Dendritic cell treated with granulocyte-macrophage colony-stimulating factor and Interleukin-4, amounts not matched to agents 40 ng/mL and 50 ng/mL, for 4 days (primary cell): ENCODE measurements around the gene PEMT.
"Not testable (repeated sequence)": the region's sequence is repeated elsewhere in the genome, so short reads cannot be mapped to it uniquely, and the experiment has no call there.

Source experiments
- H3K27ac Mint-ChIP-seq: one replicate; pipeline ENCODE4 v1.8.0; 2022; ENCODE audit warnings: mild to moderate bottlenecking, mixed read lengths
- H3K27me3 Mint-ChIP-seq: one replicate; pipeline ENCODE4 v1.8.0; 2022; ENCODE audit warnings: mild to moderate bottlenecking, mixed read lengths
- H3K36me3 Mint-ChIP-seq: one replicate; pipeline ENCODE4 v1.8.0; 2022; ENCODE audit warnings: low read depth, mixed read lengths
- H3K4me1 Mint-ChIP-seq: one replicate; pipeline ENCODE4 v1.8.0; 2022; ENCODE audit warnings: low read depth, mixed read lengths
- H3K4me3 Mint-ChIP-seq: one replicate; pipeline ENCODE4 v1.8.0; 2022; ENCODE audit warnings: mild to moderate bottlenecking, moderate library complexity, mixed read lengths
- H3K9me3 Mint-ChIP-seq: one replicate; pipeline ENCODE4 v1.8.0; 2022; ENCODE audit warnings: mixed read lengths
- intact Hi-C: fragments of 100-400 bp; cut with micrococcal nuclease; formaldehyde crosslinking; loops from one replicate; pipeline ENCODE4 v1.15.0; 2022

PEMT gene

GRCh38 chr17:17472333-17472920 is 119.1 kb downstream of the PEMT start:
- Mint-ChIP-seq H3K27me3 (peaks cover 11% of the 10 kb centered on the region), H3K27ac (no peak overlapping the region), H3K36me3 (peaks cover 5% of the 10 kb centered on the region), H3K4me3 (no peak overlapping the region), H3K4me1 (no peaks in the 10 kb centered on the region), H3K9me3 (no peaks in the 10 kb centered on the region)
- intact Hi-C loops: no loop called here

- Mint-ChIP-seq H3K27ac (no peak overlapping the region), H3K9me3 (no peaks in the 10 kb centered on the region), H3K4me1 (no peaks in the 10 kb centered on the region), H3K4me3 (no peak overlapping the region), H3K36me3 (no peaks in the 10 kb centered on the region), H3K27me3 (peaks cover 21% of the 10 kb centered on the region)
- intact Hi-C loops: no loop called here
Observed at GRCh38 chr17:17469996-17470395, 121.5 kb downstream of the PEMT start.

GRCh38 chr17:17469358-17469757 is 122.2 kb downstream of the PEMT start:
- Mint-ChIP-seq H3K27me3 (peaks cover 21% of the 10 kb centered on the region), H3K4me3 (no peak overlapping the region), H3K9me3 (no peaks in the 10 kb centered on the region), H3K27ac (no peak overlapping the region), H3K36me3 (no peaks in the 10 kb centered on the region), H3K4me1 (no peaks in the 10 kb centered on the region)
- intact Hi-C loops: no loop called here

- no peak overlapping the region for H3K27ac Mint-ChIP-seq
- H3K27me3 Mint-ChIP-seq: peaks cover 19% of the 10 kb centered on the region
- no peak overlapping the region for H3K4me3 Mint-ChIP-seq
- H3K36me3 Mint-ChIP-seq: no peaks in the 10 kb centered on the region
- no peaks in the 10 kb centered on the region for H3K9me3 Mint-ChIP-seq
- intact Hi-C loops: no loop called here
- H3K4me1 Mint-ChIP-seq: no peaks in the 10 kb centered on the region
Observed at GRCh38 chr17:17468217-17469010, 123.1 kb downstream of the PEMT start.

- Mint-ChIP-seq H3K27me3 (peaks cover 19% of the 10 kb centered on the region), H3K4me3 (no peak overlapping the region)
- intact Hi-C loops: no loop called here
Observed at GRCh38 chr17:17467720-17468119, 123.8 kb downstream of the PEMT start.

GRCh38 chr17:17467016-17467415 is 124.5 kb downstream of the PEMT start:
- peaks cover 18% of the 10 kb centered on the region for H3K27me3 Mint-ChIP-seq
- H3K9me3 Mint-ChIP-seq: no peaks in the 10 kb centered on the region
- H3K4me3 Mint-ChIP-seq: no peak overlapping the region
- intact Hi-C loops: no loop called here
- no peak overlapping the region for H3K27ac Mint-ChIP-seq
- no peaks in the 10 kb centered on the region for H3K36me3 Mint-ChIP-seq
- H3K4me1 Mint-ChIP-seq: no peaks in the 10 kb centered on the region

More at GRCh38 chr17:17467720-17468119, 123.8 kb downstream of the PEMT start:
- H3K4me1 Mint-ChIP-seq: no peaks in the 10 kb centered on the region
- H3K27ac Mint-ChIP-seq: no peak overlapping the region
- H3K9me3 Mint-ChIP-seq: no peaks in the 10 kb centered on the region
- no peaks in the 10 kb centered on the region for H3K36me3 Mint-ChIP-seq

DNA sequence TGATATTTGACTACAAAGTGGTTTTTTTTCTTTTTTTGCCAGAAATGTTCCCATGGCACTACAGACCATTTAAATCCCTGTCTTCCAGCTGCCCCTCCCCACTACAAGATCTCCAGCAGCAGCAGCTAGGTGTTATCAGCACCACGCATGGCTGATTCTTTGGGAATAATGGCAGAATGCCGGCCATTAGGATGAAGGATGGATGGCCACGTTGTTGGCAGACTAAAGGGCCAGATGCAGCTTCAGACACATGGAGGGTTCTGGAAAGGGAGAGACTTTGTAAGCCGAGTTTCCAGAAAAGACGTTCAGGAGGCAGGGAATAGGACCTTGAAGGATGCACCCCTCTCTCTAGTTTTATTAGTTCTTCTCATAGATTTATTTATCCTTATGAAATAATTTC is 125.0 kb downstream of the PEMT start:
- Mint-ChIP-seq H3K27me3 (peaks cover 16% of the 10 kb centered on the region), H3K36me3 (no peaks in the 10 kb centered on the region), H3K27ac (no peak overlapping the region), H3K4me1 (no peaks in the 10 kb centered on the region), H3K9me3 (no peaks in the 10 kb centered on the region), H3K4me3 (no peak overlapping the region)
- intact Hi-C loops: no loop called here

GRCh38 chr17:17465878-17466277 is 125.6 kb downstream of the PEMT start:
- H3K36me3 Mint-ChIP-seq, intact Hi-C loops, H3K27ac Mint-ChIP-seq, H3K9me3 Mint-ChIP-seq, H3K4me1 Mint-ChIP-seq, H3K4me3 Mint-ChIP-seq: not testable (repeated sequence)
- H3K27me3 Mint-ChIP-seq: peaks cover 13% of the 10 kb centered on the region

- Mint-ChIP-seq H3K27ac (no peak overlapping the region), H3K27me3 (peaks cover 10% of the 10 kb centered on the region), H3K9me3 (peaks cover 11% of the 10 kb centered on the region), H3K36me3 (no peaks in the 10 kb centered on the region), H3K4me1 (no peaks in the 10 kb centered on the region), H3K4me3 (no peak overlapping the region)
- intact Hi-C loops: no loop called here
Observed at GRCh38 chr17:17463821-17464220, 127.7 kb downstream of the PEMT start.

GRCh38 chr17:17462048-17462824 is 129.3 kb downstream of the PEMT start:
- intact Hi-C loops: no loop called here
- H3K27ac Mint-ChIP-seq: no peak overlapping the region
- no peak overlapping the region for H3K4me3 Mint-ChIP-seq
- H3K9me3 Mint-ChIP-seq: peaks cover 11% of the 10 kb centered on the region
- H3K4me1 Mint-ChIP-seq: no peaks in the 10 kb centered on the region
- no peaks in the 10 kb centered on the region for H3K36me3 Mint-ChIP-seq
- peaks cover 10% of the 10 kb centered on the region for H3K27me3 Mint-ChIP-seq

DNA sequence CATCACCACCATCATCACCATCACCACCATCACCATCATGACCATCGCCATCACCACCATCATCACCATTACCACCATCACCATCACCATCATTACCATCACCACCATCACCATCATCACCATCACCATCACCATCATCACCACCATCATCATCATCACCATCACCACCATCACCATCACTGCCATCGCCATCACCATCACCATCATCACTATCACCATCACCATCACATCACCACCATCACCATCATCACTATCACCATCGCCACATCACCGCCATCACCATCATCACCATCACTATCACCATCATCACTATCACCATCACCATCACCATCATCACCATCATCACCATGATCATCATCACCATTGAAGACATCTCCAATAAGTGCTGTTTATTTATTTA is 131.5 kb downstream of the PEMT start:
- H3K27ac Mint-ChIP-seq: no peak overlapping the region
- peaks cover 11% of the 10 kb centered on the region for H3K9me3 Mint-ChIP-seq
- intact Hi-C loops: no loop called here
- no peaks in the 10 kb centered on the region for H3K4me1 Mint-ChIP-seq
- no peak overlapping the region for H3K4me3 Mint-ChIP-seq
- no peaks in the 10 kb centered on the region for H3K36me3 Mint-ChIP-seq
- H3K27me3 Mint-ChIP-seq: peaks cover 4% of the 10 kb centered on the region

GRCh38 chr17:17457680-17458079 is 133.8 kb downstream of the PEMT start:
- Mint-ChIP-seq H3K36me3 (no peaks in the 10 kb centered on the region), H3K27me3 (peaks cover 4% of the 10 kb centered on the region), H3K27ac (no peak overlapping the region), H3K4me1 (no peaks in the 10 kb centered on the region), H3K9me3 (peaks cover 11% of the 10 kb centered on the region), H3K4me3 (no peak overlapping the region)
- intact Hi-C loops: no loop called here

DNA sequence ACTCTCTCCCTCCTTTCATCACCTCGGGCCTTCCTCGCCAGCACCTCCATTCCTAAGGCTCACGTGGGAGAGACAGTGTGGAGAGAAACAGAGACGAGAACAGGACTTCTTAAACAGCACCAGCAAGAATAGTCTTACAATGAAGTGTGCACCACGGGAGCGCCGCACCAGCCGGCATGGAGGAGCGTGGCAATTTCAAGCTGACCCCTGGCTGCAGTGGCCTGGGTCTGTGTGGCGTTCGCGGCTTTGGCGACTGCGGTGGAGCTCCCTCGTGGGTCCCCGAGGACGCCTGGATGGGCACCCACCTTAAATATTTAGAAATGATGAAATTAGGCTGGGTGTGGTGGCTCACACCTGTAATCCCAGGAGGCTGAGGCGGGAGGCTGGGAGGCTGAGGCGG is 135.3 kb downstream of the PEMT start:
- Mint-ChIP-seq H3K27ac (no peak overlapping the region), H3K27me3 (peaks cover 4% of the 10 kb centered on the region), H3K4me1 (no peaks in the 10 kb centered on the region), H3K36me3 (no peaks in the 10 kb centered on the region), H3K9me3 (peaks cover 11% of the 10 kb centered on the region), H3K4me3 (no peak overlapping the region)
- intact Hi-C loops: no loop called here
